T-cell (primary cell): ENCODE measurements around the gene MAD2L1. TPM values are rescaled to one million over a fixed set of nuclear protein-coding genes. Genes with fewer than 3 reads are reported as not detected.

ENCODE experiments used
- ATAC-seq, 4 experiments: fragments of 200-7000 bp in 3 of 4; fragments of 150-1000 bp in 1 of 4; cut with Tn5 transposase; replicated peaks in 1 of 4; 1 replicate in 3 of 4; 2 replicates in 1 of 4; pipeline ENCODE4 v1.10.0; 2021; ENCODE audit warnings: moderate library complexity in 3 of 4, mild to moderate bottlenecking in 2 of 4, moderate number of reproducible peaks in 1 of 4
- CTCF ChIA-PET, 2 donors: fragments of 300-600 bp; sonication (Branson Sonifier 250); formaldehyde crosslinking; loops; one replicate each; lab custom pipeline; 2022; ENCODE audit warnings: antibody characterized with exemption in 2 of 2; lab: Charles Lee
- POLR2A ChIA-PET, 2 donors: fragments of 300-600 bp; sonication (Branson Sonifier 250); formaldehyde crosslinking; loops; one replicate each; lab custom pipeline; 2022; ENCODE audit warnings: antibody characterized with exemption in 2 of 2; lab: Charles Lee
- DNase-seq, 35 experiments: peaks; one replicate each; pipeline versions ENCODE4 v3.0.0 to v3.0.0-alpha.2; 2013 to 2023
- H3K27ac ChIP-seq: one replicate; pipeline ENCODE4 v1.5.1; 2013; ENCODE audit warnings: low read length
- H3K27me3 ChIP-seq, 2 experiments: replicated peaks in 1 of 2; 1 replicate in 1 of 2; 2 replicates in 1 of 2; pipeline versions ENCODE4 v1.6.1 to v1.7.0; 2013; ENCODE audit warnings: low read length in 1 of 2, mixed read lengths in 1 of 2; ENCODE audit not compliant: control insufficient read depth in 2 of 2, insufficient read depth in 2 of 2; ENCODE audit errors: extremely low read depth in 1 of 2
- H3K36me3 ChIP-seq, 2 donors: 1 replicate in 1 of 2; 2 replicates in 1 of 2; pipeline versions ENCODE4 v1.6.1 to v1.7.0; 2013; ENCODE audit warnings: low read length in 1 of 2; ENCODE audit not compliant: control insufficient read depth in 2 of 2, insufficient read depth in 1 of 2; ENCODE audit errors: extremely low read depth in 1 of 2
- H3K4me1 ChIP-seq, 2 experiments: 1 replicate in 1 of 2; 2 replicates in 1 of 2; pipeline versions ENCODE4 v1.6.1 to v1.7.0; 2013; ENCODE audit warnings: low read length in 2 of 2, mixed read lengths in 1 of 2; ENCODE audit not compliant: insufficient read depth in 2 of 2, control insufficient read depth in 1 of 2; ENCODE audit errors: extremely low read depth in 1 of 2
- H3K4me3 ChIP-seq, 2 donors: 1 replicate in 1 of 2; 2 replicates in 1 of 2; pipeline versions ENCODE4 v1.5.1 to v1.7.0; 2013; ENCODE audit warnings: mild to moderate bottlenecking in 2 of 2, low read length in 1 of 2, moderate library complexity in 1 of 2; ENCODE audit not compliant: control insufficient read depth in 1 of 2; ENCODE audit errors: extremely low read depth in 1 of 2
- H3K9me3 ChIP-seq: 2 replicates; pipeline ENCODE4 v1.7.0; 2013
- H3K27ac Mint-ChIP-seq, 2 donors: one replicate each; pipeline ENCODE4 v1.8.0; 2020 to 2021; ENCODE audit warnings: mild to moderate bottlenecking in 2 of 2, mixed read lengths in 2 of 2
- H3K27me3 Mint-ChIP-seq, 2 donors: one replicate each; pipeline ENCODE4 v1.8.0; 2021 to 2022; ENCODE audit warnings: mixed read lengths in 2 of 2
- H3K36me3 Mint-ChIP-seq: one replicate; pipeline ENCODE4 v1.8.0; 2021; ENCODE audit warnings: mixed read lengths
- H3K4me1 Mint-ChIP-seq, 3 donors: one replicate each; pipeline ENCODE4 v1.8.0; 2020 to 2022; ENCODE audit warnings: mixed read lengths in 3 of 3, mild to moderate bottlenecking in 1 of 3
- H3K4me3 Mint-ChIP-seq, 3 donors: one replicate each; pipeline ENCODE4 v1.8.0; 2020 to 2022; ENCODE audit warnings: mild to moderate bottlenecking in 3 of 3, mixed read lengths in 3 of 3, moderate library complexity in 3 of 3
- H3K9me3 Mint-ChIP-seq, 3 donors: one replicate each; pipeline ENCODE4 v1.8.0; 2020 to 2022; ENCODE audit warnings: mixed read lengths in 3 of 3
- WGBS: methylation state at CpG from one replicate; pipeline ENCODE4 v1.1.5; 2013; ENCODE audit warnings: missing lambda C conversion rate; ENCODE audit not compliant: insufficient coverage; 5-methylcytosine and 5-hydroxymethylcytosine counted together
- total RNA-seq, 35 experiments: library from RNA in 6 of 35; stranded (reverse) in 6 of 35; fragments of 120-200 nt in 1 of 35; gene quantifications; one replicate each; pipeline versions ENCODE4 v1.2.1 to v1.2.4 and lab custom pipeline; 2013 to 2026

MAD2L1 gene
- total RNA-seq, 5 donors from 2014 or later (not counting 1 experiment from before 2014, with no cell fraction given): 5.7 to 10.0 (median 8.2) TPM

DNA sequence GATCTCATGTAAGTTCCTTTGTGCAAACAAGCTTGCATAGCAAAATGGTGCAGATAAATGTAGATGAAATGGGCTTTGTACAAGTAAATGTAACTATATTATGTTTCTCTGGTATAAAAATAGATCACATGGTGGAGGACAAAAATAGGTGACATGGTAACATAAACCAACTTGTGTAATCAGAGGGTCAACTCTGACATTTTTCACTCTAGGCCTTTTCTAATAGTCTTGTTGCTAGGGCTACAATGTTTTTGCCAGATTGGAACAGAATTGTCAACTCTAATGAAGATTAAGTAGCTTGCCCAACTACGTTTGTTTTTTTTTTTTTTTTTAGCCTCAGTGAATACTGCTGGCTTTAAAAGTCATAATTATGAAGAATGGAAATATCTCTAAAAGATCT lies 11.5 kb downstream of the MAD2L1 start:
- no peaks in the 10 kb centered on the region for H3K4me1 Mint-ChIP-seq
- Histone ChIP-seq H3K36me3 (peaks cover 3% of the 10 kb centered on the region in 2 donors), H3K4me1 (no peaks in the 10 kb centered on the region), H3K4me3 (no peak overlapping the region), H3K27me3 (no peaks in the 10 kb centered on the region), H3K27ac (no peak overlapping the region), H3K9me3 (no peaks in the 10 kb centered on the region)
- ChIA-PET POLR2A (no interaction called here), CTCF (no interaction called here)
- WGBS: no CpG with 5 or more reads among the region's 1 CpG
- no peaks in the 10 kb centered on the region for H3K27me3 Mint-ChIP-seq
- H3K36me3 Mint-ChIP-seq: peaks cover 16% of the 10 kb centered on the region
- ATAC-seq (no peak), DNase-seq (no peak)
- no peak overlapping the region for H3K4me3 Mint-ChIP-seq
- H3K27ac Mint-ChIP-seq: no peak overlapping the region
- H3K9me3 Mint-ChIP-seq: no peaks in the 10 kb centered on the region

GRCh38 chr4:120053911-120054310 lies 12.7 kb downstream of the MAD2L1 start:
- H3K36me3 ChIP-seq: peaks cover 3% of the 10 kb centered on the region in 2 donors
- Mint-ChIP-seq H3K27ac (no peak overlapping the region), H3K4me1 (peaks cover 0 to 2% (median 2%) of the 10 kb centered on the region in 3 donors), H3K9me3 (no peaks in the 10 kb centered on the region), H3K27me3 (no peaks in the 10 kb centered on the region), H3K36me3 (peaks cover 9% of the 10 kb centered on the region), H3K4me3 (no peak overlapping the region)
- no peak for ATAC-seq
- CTCF ChIA-PET: no interaction called here
- no peaks in the 10 kb centered on the region for H3K27me3 ChIP-seq
- H3K9me3 ChIP-seq: no peaks in the 10 kb centered on the region
- no peak overlapping the region for H3K4me3 ChIP-seq
- no peak overlapping the region for H3K27ac ChIP-seq
- DNase-seq: no peak
- no CpG with 5 or more reads among the region's 1 CpG for WGBS
- POLR2A ChIA-PET: no interaction called here
- H3K4me1 ChIP-seq: peaks cover 0 to 4% of the 10 kb centered on the region in 2 experiments

DNA sequence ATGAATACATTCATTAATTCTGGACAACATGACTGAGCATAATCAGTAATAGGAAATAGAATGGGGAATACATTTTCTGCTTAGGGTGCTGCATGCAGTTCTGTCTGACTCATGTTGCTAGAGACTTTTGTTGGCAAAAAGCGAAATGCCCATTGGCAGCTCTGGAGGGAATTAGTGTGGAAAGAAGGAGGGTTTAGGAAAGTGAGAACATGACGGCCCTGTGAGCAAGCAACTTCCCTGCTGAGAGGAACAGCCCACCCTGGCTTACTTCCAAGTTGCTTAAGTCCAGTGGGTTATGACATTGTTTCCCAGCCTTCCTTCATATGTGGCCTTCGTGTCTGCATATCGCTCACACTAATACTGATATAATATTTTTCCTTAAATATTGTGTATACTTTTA lies 13.8 kb downstream of the MAD2L1 start:
- ChIA-PET POLR2A (no interaction called here), CTCF (interaction anchor here in 1 of 2 donors (1.0 kb wide), 1 partner anchor 9 kb away, joined by 4 read pairs; no protein-coding TSS in a partner anchor)
- no peaks in the 10 kb centered on the region for H3K9me3 ChIP-seq
- ATAC-seq: no peak
- Mint-ChIP-seq H3K9me3 (no peaks in the 10 kb centered on the region), H3K4me3 (no peak overlapping the region), H3K27ac (no peak overlapping the region), H3K4me1 (peaks cover 0 to 2% (median 2%) of the 10 kb centered on the region in 3 donors), H3K36me3 (peaks cover 5% of the 10 kb centered on the region), H3K27me3 (no peaks in the 10 kb centered on the region)
- WGBS: no CpG with 5 or more reads among the region's 4 CpGs
- H3K4me1 ChIP-seq: peaks cover 0 to 4% of the 10 kb centered on the region in 2 experiments
- H3K36me3 ChIP-seq: peaks cover 2 to 3% of the 10 kb centered on the region in 2 donors
- no peak for DNase-seq
- H3K27ac ChIP-seq: no peak overlapping the region
- no peaks in the 10 kb centered on the region for H3K27me3 ChIP-seq
- no peak overlapping the region for H3K4me3 ChIP-seq

DNA sequence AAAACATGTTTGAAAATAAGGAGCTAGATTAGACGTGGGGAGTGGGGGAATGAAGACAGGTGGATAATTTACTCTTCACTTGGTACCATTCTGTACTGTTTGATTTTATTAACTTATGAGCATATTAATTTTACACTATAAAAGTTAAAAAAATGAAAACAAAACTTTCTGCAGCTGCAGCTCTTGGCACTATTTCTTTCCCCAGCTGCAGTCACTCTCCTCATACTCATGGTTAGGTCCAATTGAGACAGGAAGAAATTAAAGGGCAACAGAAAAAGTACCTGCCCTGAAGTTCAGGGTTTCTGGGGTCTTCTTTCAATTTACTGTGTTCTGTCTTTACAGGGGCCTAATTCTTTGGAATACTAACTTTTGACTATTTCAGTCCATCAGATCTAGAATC lies 15.4 kb downstream of the MAD2L1 start:
- H3K9me3 ChIP-seq: no peaks in the 10 kb centered on the region
- H3K4me1 ChIP-seq: peaks cover 0 to 4% of the 10 kb centered on the region in 2 experiments
- no peaks in the 10 kb centered on the region for H3K36me3 ChIP-seq
- DNase-seq (no peak), ATAC-seq (no peak)
- Mint-ChIP-seq H3K4me3 (no peak overlapping the region), H3K4me1 (peaks cover 0 to 2% (median 2%) of the 10 kb centered on the region in 3 donors), H3K36me3 (peaks cover 5% of the 10 kb centered on the region), H3K27ac (no peak overlapping the region), H3K9me3 (no peaks in the 10 kb centered on the region), H3K27me3 (no peaks in the 10 kb centered on the region)
- ChIA-PET CTCF (interaction anchor here (0.6 to 1.0 kb wide), 9 partner anchors 11 to 1068 kb away, joined by 3 to 7 read pairs (median 4); partner anchors contain the start of genes MAD2L1 (in 1 of the 2) and PDE5A (in 1 of the 2)), POLR2A (no interaction called here)
- no peak overlapping the region for H3K27ac ChIP-seq
- H3K4me3 ChIP-seq: no peak overlapping the region
- H3K27me3 ChIP-seq: no peaks in the 10 kb centered on the region
- WGBS: no CpG with 5 or more reads among the region's 1 CpG

DNA sequence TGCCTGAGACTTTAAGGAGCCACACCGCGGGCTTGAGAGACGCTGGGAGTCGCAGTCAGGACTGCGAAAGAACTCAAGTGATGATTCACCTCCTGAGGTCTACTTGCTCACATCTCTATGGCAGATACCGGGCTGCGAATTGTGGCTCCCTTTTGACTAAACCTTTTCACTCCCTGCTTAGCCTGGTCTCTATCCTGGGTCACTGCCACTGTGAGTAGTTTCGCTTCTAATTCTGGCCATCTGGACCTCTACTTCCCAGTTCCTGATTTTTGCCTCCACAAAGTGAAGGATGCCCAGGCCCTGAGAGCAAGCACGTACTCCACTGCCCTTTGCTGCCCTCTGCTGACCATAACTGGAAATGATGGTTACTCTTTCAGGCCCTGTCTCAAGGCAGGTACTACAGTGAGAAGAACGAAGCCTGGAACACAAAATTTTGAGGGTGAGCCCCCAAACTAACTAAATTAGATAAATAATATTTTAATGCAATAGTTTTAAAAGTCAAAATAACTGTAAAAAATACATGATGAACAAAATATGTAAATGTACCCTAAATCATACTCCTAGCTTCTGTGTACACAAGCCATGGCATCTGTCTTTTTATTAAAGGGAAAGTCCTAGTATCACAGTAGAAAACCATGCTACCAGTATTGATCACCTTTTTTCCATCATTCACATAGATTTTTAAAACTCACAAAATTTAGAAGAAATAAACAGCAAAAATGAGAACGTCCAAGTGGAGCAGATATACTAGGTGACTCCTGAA lies 16.7 kb downstream of the MAD2L1 start:
- CTCF ChIA-PET: interaction anchor here (0.7 to 1.4 kb wide), 3 partner anchors 11 to 1307 kb away, joined by 3 to 4 read pairs (median 3); no protein-coding TSS in a partner anchor
- Mint-ChIP-seq H3K4me3 (no peak overlapping the region), H3K4me1 (peaks cover 0 to 2% (median 2%) of the 10 kb centered on the region in 3 donors), H3K9me3 (no peaks in the 10 kb centered on the region), H3K27ac (no peak overlapping the region), H3K27me3 (no peaks in the 10 kb centered on the region), H3K36me3 (peaks cover 1% of the 10 kb centered on the region)
- Histone ChIP-seq H3K27me3 (no peaks in the 10 kb centered on the region), H3K9me3 (no peaks in the 10 kb centered on the region), H3K4me1 (peaks cover 0 to 4% of the 10 kb centered on the region in 2 experiments), H3K36me3 (no peaks in the 10 kb centered on the region), H3K4me3 (no peak overlapping the region), H3K27ac (no peak overlapping the region)
- peak; percentile 89 to 94 (median 90) for ATAC-seq
- peak; percentile 12 to 83 (median 56) for DNase-seq
- POLR2A ChIA-PET: interaction anchor here in 1 of 2 donors (0.8 kb wide), 1 partner anchor 12 kb away, joined by 3 read pairs; no protein-coding TSS in a partner anchor
- 52% methylated on average over 9 of the region's 11 CpGs for WGBS

GRCh38 chr4:120043828-120044227 lies 22.8 kb downstream of the MAD2L1 start:
- H3K27ac Mint-ChIP-seq: no peak overlapping the region
- Histone ChIP-seq H3K9me3 (no peaks in the 10 kb centered on the region), H3K36me3 (no peaks in the 10 kb centered on the region), H3K27me3 (no peaks in the 10 kb centered on the region), H3K4me1 (no peaks in the 10 kb centered on the region), H3K27ac (no peak overlapping the region), H3K4me3 (no peak overlapping the region)
- ChIA-PET POLR2A (no interaction called here), CTCF (interaction anchor here in 1 of 2 donors (0.8 kb wide), 1 partner anchor 9 kb away, joined by 4 read pairs; no protein-coding TSS in a partner anchor)
- 60% methylated on average over 1 of the region's 4 CpGs for WGBS
- H3K4me3 Mint-ChIP-seq: no peak overlapping the region
- no peak for ATAC-seq
- H3K9me3 Mint-ChIP-seq: peaks cover 6 to 7% (median 6%) of the 10 kb centered on the region in 3 donors
- no peaks in the 10 kb centered on the region for H3K4me1 Mint-ChIP-seq
- no peak for DNase-seq
- H3K27me3 Mint-ChIP-seq: no peaks in the 10 kb centered on the region
- H3K36me3 Mint-ChIP-seq: no peaks in the 10 kb centered on the region
